Stimulated activated CD4-positive, alpha-beta T cell treated with anti-CD3 and anti-CD28 coated beads, Interleukin-4, amount 100 ng/mL, for 4 hours (primary cell): ENCODE data around the gene TBX10.
"Not testable (repeated sequence)": the region's sequence is repeated elsewhere in the genome, so short reads cannot be mapped to it uniquely, and the experiment has no call there.

Source experiments
- DNase-seq, 2 experiments: peaks; one replicate each; pipeline ENCODE4 v3.0.0-alpha.2; 2020

TBX10 gene

GRCh38 chr11:67664213-67664585 is 24.6 kb upstream of the TBX10 start:
- DNase-seq = no peak

GRCh38 chr11:67663532-67664212 is 24.1 kb upstream of the TBX10 start:
- no peak for DNase-seq

- DNase-seq = no peak
These were observed 23.4 kb upstream of the TBX10 start for GRCh38 chr11:67662835-67663531.

DNA sequence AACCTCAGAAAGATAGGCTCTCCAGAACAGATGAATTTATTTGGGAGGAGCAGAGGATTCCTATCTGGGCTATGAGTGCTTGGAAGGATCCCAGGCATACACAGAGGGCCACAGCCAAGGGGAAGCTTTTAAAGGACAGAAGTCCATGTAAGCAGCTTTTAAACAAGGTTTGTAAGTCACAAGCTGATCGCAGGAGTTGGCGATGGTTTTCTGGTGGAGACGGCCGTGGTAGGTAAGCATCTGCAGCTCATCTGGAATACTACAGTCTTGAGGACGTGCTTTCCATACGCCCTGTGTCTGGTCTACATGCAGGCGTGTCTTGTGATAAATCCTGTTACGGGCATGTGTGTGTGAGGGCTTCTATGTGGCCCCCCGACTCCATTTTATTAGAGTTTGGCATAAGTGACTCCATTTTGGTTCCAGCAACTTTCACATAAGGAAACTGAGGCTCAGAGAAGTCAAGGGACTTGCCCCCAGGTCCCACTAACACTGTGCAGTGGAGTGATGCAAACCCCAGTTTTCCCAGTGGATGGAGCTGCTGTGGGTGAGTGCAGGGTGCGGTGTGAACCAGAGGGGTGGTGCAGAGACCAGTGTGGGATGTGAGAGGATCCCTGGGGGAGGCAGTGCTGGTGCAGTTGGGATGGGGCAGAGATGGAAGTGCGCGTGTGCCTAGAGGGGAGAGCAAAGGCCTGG is 22.7 kb upstream of the TBX10 start:
- DNase-seq = no peak

DNA sequence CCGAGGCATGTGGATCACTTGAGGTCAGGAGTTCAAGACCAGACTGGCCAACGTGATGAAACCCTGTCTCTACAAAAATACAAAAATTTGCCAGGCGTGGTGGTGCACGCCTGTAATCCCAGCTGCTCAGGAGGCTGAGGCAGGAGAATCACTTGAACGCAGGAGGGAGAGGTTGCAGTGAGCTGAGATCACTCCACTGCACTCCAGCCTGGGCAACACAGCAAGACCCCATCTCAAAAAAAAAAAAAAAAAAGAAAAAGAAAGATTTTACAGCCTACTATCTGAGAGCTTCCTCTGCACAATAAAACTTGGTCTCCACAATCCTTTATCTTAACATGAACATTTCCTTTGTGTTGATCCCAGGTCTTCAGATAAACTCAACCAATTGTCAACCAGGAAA is 21.2 kb upstream of the TBX10 start:
- DNase-seq = not testable (repeated sequence)

DNA sequence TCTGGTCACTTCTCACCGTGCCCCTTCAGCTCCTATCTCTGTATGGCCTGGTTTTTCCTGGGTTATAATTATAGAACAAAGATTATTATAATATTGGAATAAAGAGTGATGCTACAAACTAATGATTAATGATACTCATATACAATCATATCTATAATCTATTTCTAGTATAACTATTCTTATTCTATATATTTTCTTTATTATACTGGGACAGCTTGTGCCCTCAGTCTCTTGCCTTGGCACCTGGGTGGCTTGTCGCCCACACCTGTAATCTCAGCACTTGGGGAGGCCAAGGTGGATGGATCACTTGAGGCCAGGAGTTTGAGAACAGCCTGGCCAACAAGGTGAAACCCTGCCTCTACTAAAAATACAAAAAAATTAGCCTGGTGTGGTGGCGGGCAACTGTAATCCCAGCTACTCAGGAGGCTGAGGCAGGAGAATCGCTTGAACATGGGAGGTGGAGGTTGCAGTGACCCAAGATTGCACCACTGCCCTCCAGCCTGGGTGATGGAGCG is 20.1 kb upstream of the TBX10 start:
- DNase-seq = not testable (repeated sequence)

GRCh38 chr11:67657300-67657699 is 17.7 kb upstream of the TBX10 start:
- DNase-seq = no peak

GRCh38 chr11:67656278-67656922 is 16.8 kb upstream of the TBX10 start:
- DNase-seq = no peak

- DNase-seq = no peak
These were observed 14.7 kb upstream of the TBX10 start for GRCh38 chr11:67654225-67654624.

DNA sequence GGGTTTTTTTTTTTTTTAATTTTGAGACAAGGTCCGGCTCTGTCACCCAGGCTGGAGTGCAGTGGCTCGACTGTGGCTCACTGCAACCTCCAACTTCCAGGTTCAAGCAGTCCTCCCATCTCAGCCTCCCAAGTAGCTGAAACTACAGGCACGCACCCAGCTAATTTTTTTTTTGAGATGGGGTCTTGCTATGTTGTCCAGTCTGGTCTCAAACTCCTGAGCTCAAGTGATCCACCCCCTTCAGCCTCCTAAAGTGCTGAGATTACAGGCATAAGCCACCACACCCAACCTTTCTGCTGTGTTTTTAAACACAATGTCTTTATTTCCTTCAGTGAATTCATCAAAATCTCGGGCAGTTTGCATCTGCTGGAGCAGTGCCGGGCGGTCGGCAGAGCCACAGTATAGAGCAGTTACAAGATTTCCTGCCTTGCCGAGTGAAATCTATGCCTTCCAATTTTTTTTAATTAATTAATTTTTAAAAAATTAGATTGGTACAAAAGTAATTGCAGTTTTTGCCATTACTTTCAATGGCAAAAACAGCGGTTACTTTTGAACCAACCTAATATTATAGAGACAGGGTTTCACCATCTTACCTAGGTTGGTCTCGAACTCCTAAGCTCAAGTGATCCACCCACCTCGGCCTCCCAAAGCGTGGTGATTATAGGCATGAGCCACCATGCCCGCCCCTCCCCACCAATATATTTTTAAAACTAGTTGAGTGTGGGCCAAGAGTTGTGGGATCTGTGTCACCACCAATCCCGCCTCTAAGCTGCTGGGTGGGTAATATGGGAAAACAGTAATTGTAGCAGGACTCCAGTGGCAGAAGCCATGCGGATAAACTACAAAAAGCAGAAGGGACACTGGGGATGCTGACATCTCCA is 13.6 kb upstream of the TBX10 start:
- DNase-seq = no peak

GRCh38 chr11:67651976-67652781 is 12.6 kb upstream of the TBX10 start:
- no peak for DNase-seq

DNA sequence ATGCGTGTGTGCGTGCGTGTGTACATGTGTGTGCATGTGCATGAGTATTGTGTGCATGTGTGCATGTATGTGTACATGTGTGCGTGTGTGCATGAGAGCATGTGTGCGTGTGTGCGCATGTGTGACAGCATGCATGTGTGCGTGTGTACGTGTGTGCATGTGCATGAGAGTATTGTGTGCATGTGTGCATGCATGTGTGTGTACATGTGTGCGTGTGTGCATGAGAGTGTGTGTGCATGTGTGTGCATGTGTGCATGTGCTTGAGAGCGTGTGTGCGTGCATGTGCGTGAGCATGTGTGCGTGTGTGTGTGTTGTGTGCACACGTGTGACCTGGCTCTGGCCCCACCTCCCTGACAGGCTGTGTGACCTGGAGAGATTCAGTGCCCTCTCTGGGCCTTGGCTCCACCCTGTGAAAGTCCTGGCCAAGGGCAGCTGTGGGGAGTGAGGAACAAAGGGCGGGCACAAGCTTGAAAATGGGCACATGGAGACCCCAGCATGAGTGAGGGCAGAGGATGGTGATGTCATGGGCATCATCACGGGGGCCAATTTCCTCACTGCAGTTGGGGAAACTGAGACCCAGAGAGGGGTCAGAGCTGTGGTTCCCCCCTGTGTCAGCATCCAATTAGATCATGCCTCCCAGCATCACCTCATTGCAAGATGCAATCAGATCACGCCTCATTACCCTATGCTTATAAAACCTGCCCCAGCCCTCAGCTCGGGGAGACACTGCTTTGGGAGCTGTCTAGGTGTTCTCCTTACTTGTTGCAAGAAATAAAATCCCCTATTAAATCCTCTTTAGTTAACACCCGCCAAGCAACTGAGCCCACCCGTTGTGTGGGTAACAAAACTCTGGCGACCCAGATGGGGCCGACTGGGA is 10.3 kb upstream of the TBX10 start:
- no peak for DNase-seq

GRCh38 chr11:67648796-67649613 is 9.4 kb upstream of the TBX10 start:
- no peak for DNase-seq

DNA sequence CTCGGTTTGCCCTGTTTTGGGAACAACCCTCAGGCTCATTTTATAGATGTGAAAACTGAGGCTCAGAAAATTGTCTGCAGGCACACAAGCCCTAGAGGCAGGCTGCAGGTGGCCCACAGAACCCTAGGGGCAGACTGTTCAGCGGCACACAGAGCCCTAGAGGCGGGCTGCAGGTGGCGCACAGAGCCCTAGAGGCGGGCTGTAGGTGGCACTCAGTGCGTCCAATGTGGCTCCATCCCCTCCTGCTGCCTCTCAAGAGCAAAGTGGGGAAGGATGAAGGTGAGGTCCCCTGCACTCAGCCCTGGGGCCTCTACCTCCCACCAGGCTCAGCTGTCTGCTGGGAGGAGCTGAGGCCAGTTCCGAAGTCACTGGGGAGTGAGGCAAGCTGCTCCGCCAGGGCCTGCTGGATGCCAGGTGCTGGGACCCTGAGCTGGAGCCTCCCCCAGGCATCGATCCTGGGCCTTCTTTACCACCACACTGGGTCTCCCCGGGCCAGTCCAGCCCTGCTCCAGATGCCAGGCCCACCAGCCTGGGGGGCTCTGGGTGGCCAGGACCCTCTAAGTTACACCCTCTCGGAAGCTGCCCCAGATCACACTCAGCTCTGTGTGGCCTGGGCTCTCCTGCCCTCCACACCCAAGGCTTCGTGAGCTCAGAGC is 8.7 kb upstream of the TBX10 start:
- DNase-seq = peak; percentile 30 to 42

DNA sequence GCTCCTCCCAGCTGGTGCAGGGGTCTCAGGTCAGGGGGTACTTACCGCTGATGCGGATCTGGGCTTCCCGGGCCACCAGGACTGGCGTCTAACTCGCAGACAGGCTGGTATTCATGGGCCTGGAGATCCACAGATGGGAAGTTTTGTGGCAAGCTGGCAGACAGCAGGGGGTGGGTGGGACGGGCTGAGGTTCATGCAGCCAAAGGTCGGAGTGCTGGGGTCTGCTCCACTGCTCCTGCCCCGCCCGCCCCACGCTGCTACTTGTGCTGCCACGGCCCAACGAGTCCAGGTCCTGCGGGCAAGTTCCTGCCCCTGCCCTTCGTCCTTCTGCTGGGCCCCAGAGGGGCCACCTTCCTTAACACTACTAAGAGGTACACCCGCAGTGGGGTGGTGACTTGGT is 7.9 kb upstream of the TBX10 start:
- DNase-seq = no peak

- DNase-seq = no peak
These were observed 7.2 kb upstream of the TBX10 start for GRCh38 chr11:67646535-67647336.

GRCh38 chr11:67645521-67646461 is 6.2 kb upstream of the TBX10 start:
- DNase-seq = no peak
